AG04450 (cell line): ENCODE measurements around the gene SLC29A1. TPM values are rescaled to one million over a fixed set of nuclear protein-coding genes. Genes with fewer than 3 reads are reported as not detected.
"Not testable (repeated sequence)": the region's sequence is repeated elsewhere in the genome, so short reads cannot be mapped to it uniquely, and the experiment has no call there.

Source experiments
- CTCF ChIA-PET: fragments of 300-600, 350-600 bp; formaldehyde crosslinking; extraction: SDS; loops from one replicate; lab custom pipeline; 2022; ENCODE audit warnings: antibody characterized with exemption, inconsistent platforms; lab: Charles Lee
- POLR2A ChIA-PET: fragments of 350-600 bp; formaldehyde crosslinking; extraction: SDS; loops from one replicate; lab custom pipeline; 2021; ENCODE audit warnings: antibody characterized with exemption, inconsistent platforms; lab: Yijun Ruan, JAX
- DNase-seq: peaks from one replicate; pipeline ENCODE4 v3.0.0-alpha.2; 2011; ENCODE audit warnings: low read depth, low spot score
- H3K27ac ChIP-seq: one replicate; pipeline ENCODE4 v1.5.1; 2012; ENCODE audit warnings: low read depth, low read length, control low read depth
- H3K27me3 ChIP-seq: one replicate; pipeline ENCODE4 v1.6.0; 2012; ENCODE audit warnings: low read length; ENCODE audit not compliant: control insufficient read depth, insufficient read depth
- H3K4me3 ChIP-seq: 2 replicates; pipeline ENCODE4 v1.5.1; 2011; ENCODE audit warnings: mild to moderate bottlenecking, low read depth, low read length, control low read depth
- H3K9me3 ChIP-seq: 2 replicates; pipeline ENCODE4 v1.5.1; 2012; ENCODE audit warnings: low read length; ENCODE audit not compliant: control insufficient read depth, insufficient read depth
- CTCF ChIP-seq: IDR thresholded peaks from 2 replicates; pipeline ENCODE4 v1.5.1; 2011; ENCODE audit warnings: low read depth, low read length, control low read depth, inconsistent platforms
- polyA plus RNA-seq: library from polyadenylated mRNA; depleted of rRNA; stranded (reverse); fragments of >200 nt; gene quantifications from 2 replicates; pipeline ENCODE4 v1.2.3, GENCODE V29; 2011

SLC29A1 gene
- polyA plus RNA-seq, 1 experiment: 13.2 TPM

DNA sequence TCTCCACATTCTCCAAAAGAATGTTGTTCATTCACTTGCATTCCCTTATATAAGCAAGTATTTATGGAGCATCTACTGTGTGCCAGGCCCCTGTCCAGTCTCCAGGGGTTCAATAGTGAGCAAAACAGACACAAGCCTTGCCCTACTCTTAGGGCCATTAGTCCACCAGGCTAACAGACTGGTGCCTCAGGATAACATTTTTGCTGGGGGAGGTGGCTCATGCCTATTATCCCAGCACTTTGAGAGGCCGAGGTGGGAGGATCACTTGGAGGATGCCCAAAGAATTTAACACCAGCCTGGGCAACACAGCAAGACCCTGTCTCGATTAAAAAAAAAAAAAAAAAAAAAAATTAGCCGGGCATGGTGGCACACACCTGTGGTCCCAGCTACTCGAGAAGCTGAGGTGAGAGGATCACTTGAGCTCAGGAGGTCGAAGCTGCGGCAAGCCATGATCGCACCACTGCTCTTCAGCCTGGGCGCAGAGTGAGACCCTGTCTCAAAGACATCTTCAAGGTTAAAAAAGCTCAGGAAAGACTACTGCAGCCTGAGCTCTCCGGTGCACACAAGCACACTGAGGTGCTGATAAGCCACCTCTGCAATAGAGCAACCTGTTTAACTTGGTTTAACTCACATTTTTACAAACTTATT is 44.8 kb upstream of the SLC29A1 start:
- ChIA-PET POLR2A (interaction anchor here (1.2 kb wide), 1 partner anchor 69 kb away, joined by 6 read pairs; the partner anchor contains the start of gene HSP90AB1), CTCF (no interaction called here)
- Histone ChIP-seq H3K27me3 (peaks cover 7% of the 10 kb centered on the region), H3K9me3 (no peaks in the 10 kb centered on the region), H3K4me3 (no peak overlapping the region), H3K27ac (no peak overlapping the region)
- DNase-seq: no peak
- TF ChIP-seq CTCF: no peak

- no peak overlapping the region for H3K27ac ChIP-seq
- no peak for DNase-seq
- no peaks in the 10 kb centered on the region for H3K9me3 ChIP-seq
- POLR2A ChIA-PET: no interaction called here
- H3K27me3 ChIP-seq: peaks cover 9% of the 10 kb centered on the region
- CTCF ChIA-PET: no interaction called here
- H3K4me3 ChIP-seq: no peak overlapping the region
- no peak for TF ChIP-seq CTCF
Observed at GRCh38 chr6:44179072-44179536, 44.3 kb upstream of the SLC29A1 start.

DNA sequence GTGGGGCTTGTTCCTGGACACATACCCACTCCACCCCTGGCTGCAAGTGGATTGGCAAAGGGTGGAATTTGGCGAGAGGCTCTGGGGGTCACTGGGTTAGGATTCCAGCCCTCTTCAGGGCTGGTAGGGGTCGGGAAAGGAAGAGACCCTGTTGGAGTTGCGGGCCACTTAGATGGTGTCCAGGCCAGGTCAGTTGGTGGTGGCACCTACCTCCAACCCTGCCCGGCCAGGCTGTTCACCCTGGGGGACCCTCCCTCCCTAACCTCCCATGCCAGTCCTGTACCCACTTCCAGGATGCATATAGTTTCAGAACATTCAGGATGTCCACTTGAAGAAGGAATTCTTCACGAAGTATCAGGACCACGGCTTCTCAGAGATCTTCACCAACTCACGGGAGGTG is 43.7 kb upstream of the SLC29A1 start:
- CTCF ChIA-PET: interaction anchor here (1.2 kb wide), 1 partner anchor 55 kb away, joined by 5 read pairs; no protein-coding TSS in a partner anchor
- Histone ChIP-seq H3K4me3 (no peak overlapping the region), H3K9me3 (no peaks in the 10 kb centered on the region), H3K27me3 (peaks cover 9% of the 10 kb centered on the region), H3K27ac (no peak overlapping the region)
- TF ChIP-seq CTCF: no peak
- POLR2A ChIA-PET: no interaction called here
- no peak for DNase-seq

GRCh38 chr6:44180406-44180805 is 43.0 kb upstream of the SLC29A1 start:
- Histone ChIP-seq H3K9me3 (no peaks in the 10 kb centered on the region), H3K27ac (no peak overlapping the region), H3K4me3 (no peak overlapping the region), H3K27me3 (peaks cover 9% of the 10 kb centered on the region)
- DNase-seq: no peak
- ChIA-PET CTCF (interaction anchor here (1.2 kb wide), 1 partner anchor 54 kb away, joined by 5 read pairs; no protein-coding TSS in a partner anchor), POLR2A (no interaction called here)
- no peak for TF ChIP-seq CTCF

GRCh38 chr6:44180886-44181285 is 42.5 kb upstream of the SLC29A1 start:
- POLR2A ChIA-PET: no interaction called here

DNA sequence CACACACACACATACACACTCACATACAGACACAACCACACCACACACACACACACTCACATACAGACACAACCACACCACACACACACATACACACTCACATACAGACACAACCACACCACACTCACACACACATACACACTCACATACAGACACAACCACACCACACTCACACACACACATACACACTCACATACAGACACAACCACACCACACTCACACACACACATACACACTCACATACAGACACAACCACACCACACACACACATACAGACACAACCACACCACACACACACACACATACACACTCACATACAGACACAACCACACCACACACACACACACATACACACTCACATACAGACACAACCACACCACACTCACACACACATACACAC is 41.6 kb upstream of the SLC29A1 start:
- H3K27me3 ChIP-seq: peaks cover 13% of the 10 kb centered on the region
- POLR2A ChIA-PET, H3K9me3 ChIP-seq, H3K27ac ChIP-seq, H3K4me3 ChIP-seq, CTCF ChIA-PET, DNase-seq: not testable (repeated sequence)

More at GRCh38 chr6:44180886-44181285, 42.5 kb upstream of the SLC29A1 start:
- Histone ChIP-seq H3K27ac (no peak overlapping the region), H3K9me3 (no peaks in the 10 kb centered on the region), H3K4me3 (no peak overlapping the region), H3K27me3 (peaks cover 9% of the 10 kb centered on the region)
- DNase-seq: no peak
- TF ChIP-seq CTCF: no peak
- CTCF ChIA-PET: interaction anchor here (1.2 kb wide), 1 partner anchor 54 kb away, joined by 5 read pairs; no protein-coding TSS in a partner anchor
